ENCODE data around the gene TNFAIP8L2. TPM values are rescaled to one million over a fixed set of nuclear protein-coding genes. Genes with fewer than 3 reads are reported as not detected.

The TNFAIP8L2 gene
- 10 to 100 TPM in 1 of 4 donors, 1 to 10 TPM in 3; 1.0 to 27.1 (median 3.1) TPM for total RNA-seq

- Histone ChIP-seq H3K36me3 (no peaks in the 10 kb centered on the region), H3K4me1 (no peaks in the 10 kb centered on the region), H3K27ac (no peak within 1 kb of the TSS), H3K4me3 (no peak within 1 kb of the TSS), H3K9me3 (no peaks in the 10 kb centered on the region), H3K27me3 (no peaks in the 10 kb centered on the region)
- no peak for DNase-seq
- intact Hi-C loops (cut with DNase I; ENCODE audit: low total_unique reads) = loop anchor here (10.0 kb wide), 1 partner anchor 52 kb away; no protein-coding TSS in a partner anchor
- TF ChIP-seq POLR2A (IDR thresholded peaks at IDR 0.05) (no peak), CTCF (IDR thresholded peaks at IDR 0.05) (no peak)
Measured at GRCh38 chr1:151156515-151156819, at the start of gene TNFAIP8L2. Gene TNFAIP8L2, plus strand, starts transcription at chr1:151156649. Its CDS starts 2,049 bp downstream, at chr1:151158698.

GRCh38 chr1:151106894-151107293 lies 49.6 kb upstream of the TNFAIP8L2 start:
- Histone ChIP-seq H3K27me3 (no peaks in the 10 kb centered on the region), H3K36me3 (no peaks in the 10 kb centered on the region), H3K27ac (no peak overlapping the region), H3K9me3 (no peaks in the 10 kb centered on the region), H3K4me3 (no peak overlapping the region), H3K4me1 (no peaks in the 10 kb centered on the region)
- DNase-seq = no peak
- intact Hi-C loops (cut with DNase I; ENCODE audit: low total_unique reads) = loop anchor here (10.0 kb wide), 1 partner anchor 48 kb away; the partner anchor contains the start of gene TNFAIP8L2
- TF ChIP-seq CTCF (IDR thresholded peaks at IDR 0.05) = no peak
- no peak for TF ChIP-seq POLR2A (IDR thresholded peaks at IDR 0.05)

- DNase-seq = no peak
- no peaks in the 10 kb centered on the region for H3K36me3 ChIP-seq
Measured at GRCh38 chr1:151108331-151108730, 48.1 kb upstream of the TNFAIP8L2 start.

GRCh38 chr1:151113877-151114276 lies 42.6 kb upstream of the TNFAIP8L2 start:
- Histone ChIP-seq H3K4me3 (no peak overlapping the region), H3K27ac (no peak overlapping the region), H3K4me1 (no peaks in the 10 kb centered on the region), H3K27me3 (no peaks in the 10 kb centered on the region), H3K36me3 (no peaks in the 10 kb centered on the region), H3K9me3 (no peaks in the 10 kb centered on the region)
- TF ChIP-seq CTCF (IDR thresholded peaks at IDR 0.05) (no peak), POLR2A (IDR thresholded peaks at IDR 0.05) (no peak)
- no peak for DNase-seq
- intact Hi-C loops (cut with DNase I; ENCODE audit: low total_unique reads) = no loop called here

More at GRCh38 chr1:151108331-151108730, 48.1 kb upstream of the TNFAIP8L2 start:
- Histone ChIP-seq H3K4me3 (no peak overlapping the region), H3K27me3 (no peaks in the 10 kb centered on the region), H3K9me3 (no peaks in the 10 kb centered on the region), H3K4me1 (no peaks in the 10 kb centered on the region), H3K27ac (no peak overlapping the region)
- intact Hi-C loops (cut with DNase I; ENCODE audit: low total_unique reads) = loop anchor here (10.0 kb wide), 1 partner anchor 46 kb away; the partner anchor contains the start of gene TNFAIP8L2
- TF ChIP-seq CTCF (IDR thresholded peaks at IDR 0.05) (no peak), POLR2A (IDR thresholded peaks at IDR 0.05) (no peak)

- Histone ChIP-seq H3K27ac (no peak overlapping the region), H3K27me3 (no peaks in the 10 kb centered on the region), H3K9me3 (no peaks in the 10 kb centered on the region), H3K36me3 (no peaks in the 10 kb centered on the region), H3K4me3 (no peak overlapping the region), H3K4me1 (no peaks in the 10 kb centered on the region)
- no peak for TF ChIP-seq POLR2A (IDR thresholded peaks at IDR 0.05)
- no peak for TF ChIP-seq CTCF (IDR thresholded peaks at IDR 0.05)
- no peak for DNase-seq
- intact Hi-C loops (cut with DNase I; ENCODE audit: low total_unique reads) = no loop called here
Measured at GRCh38 chr1:151124763-151125403, 31.6 kb upstream of the TNFAIP8L2 start.

All from uterus (tissue), 4 donors.